H1 (cell line): ENCODE results near the gene RPS6KA5. TPM values are rescaled to one million over a fixed set of nuclear protein-coding genes. Genes with fewer than 3 reads are reported as not detected.

Experiments
- CTCF ChIA-PET: fragments of 300-600 bp; sonication (Branson Sonifier 250); formaldehyde crosslinking; loops from one replicate; lab custom pipeline; 2021; ENCODE audit not compliant: partially characterized antibody; lab: Charles Lee
- POLR2A ChIA-PET: fragments of 300-600 bp; sonication (Branson Sonifier 250); formaldehyde crosslinking; loops from one replicate; lab custom pipeline; 2021; ENCODE audit warnings: inconsistent platforms; ENCODE audit not compliant: partially characterized antibody; lab: Charles Lee
- DNase-seq, 2 experiments: peaks; one replicate each; pipeline versions ENCODE4 v3.0.0 to v3.0.0-alpha.2; 2010 to 2022; ENCODE audit warnings: low spot score in 2 of 2, low read depth in 1 of 2, mixed read lengths in 1 of 2
- FAIRE-seq: peaks from 2 replicates; lab custom pipeline; 2011; peaks lifted over from hg19 to GRCh38; lab: Jason Lieb, UNC
- H2AFZ ChIP-seq: 2 replicates; pipeline ENCODE4 v1.8.1; 2012; ENCODE audit warnings: low read length, inconsistent platforms
- H2AK5ac ChIP-seq: 2 replicates; pipeline ENCODE4 v1.6.1; 2013; ENCODE audit warnings: low read depth, low read length
- H2BK120ac ChIP-seq: replicated peaks from 2 replicates; pipeline ENCODE3; 2013; ENCODE audit warnings: low read depth, low read length, inconsistent platforms
- H2BK12ac ChIP-seq: 2 replicates; pipeline ENCODE4 v1.6.1; 2013; ENCODE audit warnings: low read depth, low read length
- H2BK15ac ChIP-seq: 2 replicates; pipeline ENCODE4 v1.6.1; 2013; ENCODE audit warnings: low read length
- H2BK20ac ChIP-seq: 2 replicates; pipeline ENCODE4 v1.6.1; 2013; ENCODE audit warnings: low read length
- H2BK5ac ChIP-seq: 2 replicates; pipeline ENCODE4 v1.6.1; 2013; ENCODE audit warnings: low read depth, low read length
- H3K14ac ChIP-seq: 2 replicates; pipeline ENCODE4 v1.6.1; 2013; ENCODE audit warnings: inconsistent platforms; ENCODE audit not compliant: insufficient read length
- H3K18ac ChIP-seq: 2 replicates; pipeline ENCODE4 v1.6.1; 2013; ENCODE audit warnings: low read length; ENCODE audit errors: extremely low read depth
- H3K23ac ChIP-seq: 2 replicates; pipeline ENCODE4 v1.6.1; 2013; ENCODE audit warnings: inconsistent platforms; ENCODE audit not compliant: insufficient read length
- H3K23me2 ChIP-seq: 2 replicates; pipeline ENCODE4 v1.6.1; 2013; ENCODE audit warnings: low read depth, low read length
- H3K27ac ChIP-seq: 2 replicates; pipeline ENCODE4 v1.6.1; 2011; ENCODE audit warnings: low read depth, low read length, inconsistent platforms
- H3K27me3 ChIP-seq, 4 experiments: replicated peaks in 1 of 4; 1 replicate in 1 of 4; 2 replicates in 3 of 4; pipeline versions ENCODE4 v1.6.1 to v1.8.1; 2011 to 2013; ENCODE audit warnings: low read length in 3 of 4, mild to moderate bottlenecking in 3 of 4, inconsistent platforms in 2 of 4, mixed read lengths in 2 of 4, moderate library complexity in 1 of 4; ENCODE audit not compliant: control insufficient read depth in 3 of 4, insufficient read depth in 3 of 4; ENCODE audit errors: extremely low read depth in 1 of 4
- H3K36me3 ChIP-seq, 4 experiments: 2 replicates each; pipeline versions ENCODE4 v1.6.1 to v1.8.1; 2011 to 2013; ENCODE audit warnings: mild to moderate bottlenecking in 4 of 4, low read length in 3 of 4, moderate library complexity in 2 of 4, control low read depth in 1 of 4, inconsistent platforms in 1 of 4; ENCODE audit not compliant: insufficient read depth in 4 of 4, control insufficient read depth in 2 of 4
- H3K4ac ChIP-seq: replicated peaks from 2 replicates; pipeline ENCODE3; 2013; ENCODE audit warnings: low read length, low read depth, mixed read lengths, inconsistent platforms; ENCODE audit not compliant: insufficient read length
- H3K4me1 ChIP-seq, 4 experiments: replicated peaks in 1 of 4; 1 replicate in 1 of 4; 2 replicates in 3 of 4; pipeline versions ENCODE4 v1.6.1 to v1.8.1; 2011 to 2013; ENCODE audit warnings: low read length in 3 of 4, inconsistent platforms in 2 of 4, mixed read lengths in 1 of 4; ENCODE audit not compliant: insufficient read depth in 4 of 4, control insufficient read depth in 3 of 4
- H3K4me2 ChIP-seq, 2 experiments: 2 replicates each; pipeline versions ENCODE4 v1.6.1 to v1.8.1; 2011 to 2013; ENCODE audit warnings: low read depth in 2 of 2, low read length in 2 of 2, control low read depth in 1 of 2, inconsistent platforms in 1 of 2, mild to moderate bottlenecking in 1 of 2; ENCODE audit not compliant: insufficient read depth in 1 of 2
- H3K4me3 ChIP-seq, 4 experiments: fragments of 200-600, 300-600 bp in 1 of 4; sonication (generic), shearing (Covaris generic), sonication (Bioruptor Twin) in 1 of 4; 2 replicates each; pipeline versions ENCODE4 v1.5.1 to v1.8.1; 2011 to 2016; ENCODE audit warnings: low read length in 4 of 4, low read depth in 3 of 4, control low read depth in 2 of 4, inconsistent platforms in 2 of 4, mild to moderate bottlenecking in 2 of 4, mixed read lengths in 1 of 4, moderate library complexity in 1 of 4; ENCODE audit not compliant: insufficient read depth in 2 of 4; ENCODE audit errors: extremely low read depth in 1 of 4
- H3K56ac ChIP-seq: replicated peaks from 2 replicates; pipeline ENCODE3; 2013; ENCODE audit warnings: low read depth, mild to moderate bottlenecking, mixed read lengths, low read length, inconsistent platforms; ENCODE audit not compliant: insufficient read length
- H3K79me1 ChIP-seq: 2 replicates; pipeline ENCODE4 v1.6.1; 2013; ENCODE audit warnings: low read depth, low read length, control low read depth
- H3K79me2 ChIP-seq, 2 experiments: 2 replicates each; pipeline versions ENCODE4 v1.6.1 to v1.8.1; 2012 to 2013; ENCODE audit warnings: low read length in 2 of 2, mild to moderate bottlenecking in 2 of 2, inconsistent platforms in 1 of 2; ENCODE audit not compliant: insufficient read depth in 2 of 2, control insufficient read depth in 1 of 2
- H3K9ac ChIP-seq, 4 experiments: replicated peaks in 1 of 4; 1 replicate in 1 of 4; 2 replicates in 3 of 4; pipeline versions ENCODE4 v1.6.1 to v1.8.1; 2011 to 2013; ENCODE audit warnings: low read depth in 3 of 4, low read length in 3 of 4, control low read depth in 2 of 4, mild to moderate bottlenecking in 2 of 4, moderate library complexity in 2 of 4, inconsistent platforms in 1 of 4; ENCODE audit errors: extremely low read depth in 1 of 4
- H3K9me3 ChIP-seq, 2 experiments: 2 replicates each; pipeline versions ENCODE4 v1.6.1 to v1.8.1; 2012 to 2013; ENCODE audit warnings: mild to moderate bottlenecking in 2 of 2, moderate library complexity in 2 of 2, control low read depth in 1 of 2, inconsistent platforms in 1 of 2, low read depth in 1 of 2, low read length in 1 of 2, mixed read lengths in 1 of 2; ENCODE audit not compliant: insufficient read depth in 2 of 2
- H4K20me1 ChIP-seq, 2 experiments: replicated peaks in 1 of 2; 2 replicates each; pipeline versions ENCODE3 to v1.8.1; 2011 to 2013; ENCODE audit warnings: inconsistent platforms in 2 of 2, low read length in 2 of 2, mild to moderate bottlenecking in 1 of 2; ENCODE audit not compliant: insufficient read depth in 2 of 2, control insufficient read depth in 1 of 2
- H4K5ac ChIP-seq: 2 replicates; pipeline ENCODE4 v1.6.1; 2013; ENCODE audit warnings: low read length, low read depth, mixed read lengths, inconsistent platforms; ENCODE audit not compliant: insufficient read length
- H4K8ac ChIP-seq: 2 replicates; pipeline ENCODE4 v1.8.0; 2013; ENCODE audit warnings: mild to moderate bottlenecking, moderate library complexity, low read length, inconsistent platforms; ENCODE audit not compliant: insufficient read depth; ENCODE audit errors: extremely low read depth
- H4K91ac ChIP-seq: replicated peaks from 2 replicates; pipeline ENCODE3; 2013; ENCODE audit warnings: low read length, mixed read lengths, inconsistent platforms; ENCODE audit not compliant: insufficient read length
- KDM4A ChIP-seq: IDR thresholded peaks from one replicate; pipeline ENCODE4 v1.7.1; 2012; ENCODE audit warnings: low read depth, mild to moderate bottlenecking, moderate library complexity, low read length, inconsistent platforms; ENCODE audit not compliant: severe bottlenecking
- RFX5 ChIP-seq: IDR thresholded peaks from 2 replicates; pipeline ENCODE4 v1.6.1; 2011; ENCODE audit warnings: low read depth, low read length, improper control_type of control experiment, borderline replicate concordance
- SIN3A ChIP-seq, 2 experiments: IDR thresholded peaks in 1 of 2; conservative IDR thresholded peaks in 1 of 2; 2 replicates each; pipeline ENCODE4 v1.6.1; 2011 to 2012; ENCODE audit warnings: low read length in 2 of 2, improper control_type of control experiment in 1 of 2, low read depth in 1 of 2, mild to moderate bottlenecking in 1 of 2
- TBP ChIP-seq: IDR thresholded peaks from 2 replicates; pipeline ENCODE4 v1.6.1; 2011; ENCODE audit warnings: low read depth, low read length, improper control_type of control experiment
- WGBS, 2 experiments: shearing (Covaris generic) in 1 of 2; methylation state at CpG; one replicate each; pipeline versions ENCODE4 v1.1.6 to v1.1.7; 2013 to 2015; ENCODE audit warnings: low lambda C conversion rate in 2 of 2, mixed read lengths in 2 of 2, inconsistent platforms in 1 of 2, low coverage in 1 of 2, missing lambda C conversion rate in 1 of 2; ENCODE audit not compliant: insufficient replicate concordance in 2 of 2, insufficient coverage in 1 of 2, insufficient read length in 1 of 2; ENCODE audit errors: extremely low coverage in 1 of 2, missing lambda C conversion rate in 1 of 2; 5-methylcytosine and 5-hydroxymethylcytosine counted together
- polyA plus RNA-seq, 7 experiments: library from polyadenylated mRNA; depleted of rRNA in 3 of 7; stranded (reverse) in 5 of 7; unstranded in 2 of 7; fragments of >200 nt in 5 of 7; fragments of 200-250 nt in 2 of 7; gene quantifications; 1 replicate in 5 of 7; 2 replicates in 1 of 7; 4 replicates in 1 of 7; pipeline versions ENCODE4 v1.2.1 to v1.2.3, GENCODE V29; 2011 to 2013; ENCODE audit warnings: missing spikeins in 2 of 7, mixed read lengths in 2 of 7
- total RNA-seq: library from RNA; stranded (reverse); fragmentation: NEBNext Ultra II Directional; extraction: Animal tissue kit (Norgen Biotek cat#: 25700); gene quantifications from 2 replicates; pipeline ENCODE4 v1.2.1, GENCODE V29; 2021

Gene RPS6KA5
- total and polyA plus RNA-seq, 2 of the 8 experiments (the other 6 are each of a cell fraction or from before 2014, with no cell fraction given): 0.85 to 3.1 TPM

GRCh38 chr14:90893510-90893909 is 166.9 kb downstream of the RPS6KA5 start:
- no peak overlapping the region for H2BK120ac ChIP-seq
- H2BK5ac ChIP-seq: no peak overlapping the region
- H3K9me3 ChIP-seq: no peaks in the 10 kb centered on the region
- H3K9ac ChIP-seq: no peak overlapping the region
- H3K79me1 ChIP-seq: no peaks in the 10 kb centered on the region
- H4K20me1 ChIP-seq: no peaks in the 10 kb centered on the region
- H3K79me2 ChIP-seq: no peaks in the 10 kb centered on the region
- H3K23me2 ChIP-seq: no peaks in the 10 kb centered on the region
- H4K8ac ChIP-seq: no peak overlapping the region
- FAIRE-seq (no peak), DNase-seq (no peak)
- H2AK5ac ChIP-seq: no peak overlapping the region
- H4K91ac ChIP-seq: no peak overlapping the region
- no peaks in the 10 kb centered on the region for H3K27me3 ChIP-seq
- TF ChIP-seq TBP (no peak), KDM4A (no peak), RFX5 (no peak), SIN3A (conservative IDR thresholded peaks at IDR 0.05 in 1 of 2, IDR thresholded peaks at IDR 0.05 in 1 of 2; ENCODE audit: low read depth in 1 of 2, low read length in 2 of 2) (no peak)
- H3K4me1 ChIP-seq: no peaks in the 10 kb centered on the region
- H3K23ac ChIP-seq: no peak overlapping the region
- H2BK12ac ChIP-seq: no peak overlapping the region
- H3K14ac ChIP-seq: no peak overlapping the region
- WGBS, 2 experiments: 91% methylated on average over 2 of the region's 2 CpGs; no CpG with 5 or more reads in 1 of the 2 experiments
- no peak overlapping the region for H3K18ac ChIP-seq
- ChIA-PET POLR2A (no interaction called here), CTCF (interaction anchor here (1.3 kb wide), 1 partner anchor 9 kb away, joined by 5 read pairs; no protein-coding TSS in a partner anchor)
- no peak overlapping the region for H3K4me3 ChIP-seq
- no peak overlapping the region for H3K4me2 ChIP-seq
- H3K27ac ChIP-seq: no peak overlapping the region
- H4K5ac ChIP-seq: no peak overlapping the region
- H2BK20ac ChIP-seq: no peak overlapping the region
- no peak overlapping the region for H2AFZ ChIP-seq
- H3K36me3 ChIP-seq: peaks cover 0 to 4% (median 0%) of the 10 kb centered on the region in 4 experiments; a peak in 2 of 8 replicates
- no peak overlapping the region for H2BK15ac ChIP-seq
- H3K56ac ChIP-seq: no peak overlapping the region
- H3K4ac ChIP-seq: no peak overlapping the region
